Measurements from ENCODE around the gene KCNN3.

KCNN3 gene

GRCh38 chr1:154747380-154747739, 122.7 kb downstream of the KCNN3 start:
- no peak for DNase-seq (ENCODE audit: extremely low spot score)

GRCh38 chr1:154746622-154747299, 123.3 kb downstream of the KCNN3 start:
- POLR2A ChIA-PET = no interaction called here
- DNase-seq (ENCODE audit: extremely low spot score) = no peak
- CTCF ChIA-PET = interaction anchor here (1.0 to 1.6 kb wide), 2 partner anchors 168 to 187 kb away, joined by 3 to 6 read pairs; no protein-coding TSS in a partner anchor
- no peak for TF ChIP-seq CTCF (IDR thresholded peaks at IDR 0.05; ENCODE audit: control extremely low read depth, extremely low read depth, low read depth, missing control alignments)

More at GRCh38 chr1:154747380-154747739, 122.7 kb downstream of the KCNN3 start:
- CTCF ChIA-PET = interaction anchor here (1.5 to 1.8 kb wide), 3 partner anchors 11 to 188 kb away, joined by 4 to 12 read pairs (median 6); no protein-coding TSS in a partner anchor
- POLR2A ChIA-PET = interaction anchor here (1.0 kb wide), 1 partner anchor 27 kb away, joined by 3 read pairs; no protein-coding TSS in a partner anchor
- no peak for TF ChIP-seq CTCF (IDR thresholded peaks at IDR 0.05; ENCODE audit: control extremely low read depth, extremely low read depth, low read depth, missing control alignments)

- no peak for DNase-seq (ENCODE audit: extremely low spot score)
- CTCF ChIA-PET = interaction anchor here (1.0 to 1.3 kb wide), 2 partner anchors 167 to 411 kb away, joined by 3 read pairs; no protein-coding TSS in a partner anchor
- TF ChIP-seq CTCF (IDR thresholded peaks at IDR 0.05; ENCODE audit: control extremely low read depth, extremely low read depth, low read depth, missing control alignments) = no peak
- POLR2A ChIA-PET = no interaction called here
These were observed 124.2 kb downstream of the KCNN3 start for GRCh38 chr1:154745750-154746425.

- ChIA-PET POLR2A (no interaction called here), CTCF (interaction anchor here (1.3 to 1.7 kb wide), 2 partner anchors 15 to 411 kb away, joined by 3 to 7 read pairs; no protein-coding TSS in a partner anchor)
- no peak for TF ChIP-seq CTCF (IDR thresholded peaks at IDR 0.05; ENCODE audit: control extremely low read depth, extremely low read depth, low read depth, missing control alignments)
- no peak for DNase-seq (ENCODE audit: extremely low spot score)
These were observed 124.8 kb downstream of the KCNN3 start for GRCh38 chr1:154745286-154745731.

- POLR2A ChIA-PET = no interaction called here
- DNase-seq (ENCODE audit: extremely low spot score) = no peak
- TF ChIP-seq CTCF (IDR thresholded peaks at IDR 0.05; ENCODE audit: control extremely low read depth, extremely low read depth, low read depth, missing control alignments) = no peak
- CTCF ChIA-PET = interaction anchor here (1.2 to 1.7 kb wide), 5 partner anchors 11 to 410 kb away, joined by 3 to 7 read pairs (median 4); no protein-coding TSS in a partner anchor
These were observed 125.6 kb downstream of the KCNN3 start for GRCh38 chr1:154744352-154745035.

- POLR2A ChIA-PET = no interaction called here
- DNase-seq (ENCODE audit: extremely low spot score) = no peak
- TF ChIP-seq CTCF (IDR thresholded peaks at IDR 0.05; ENCODE audit: control extremely low read depth, extremely low read depth, low read depth, missing control alignments) = no peak
- CTCF ChIA-PET = interaction anchor here (1.1 to 1.7 kb wide), 6 partner anchors 10 to 348 kb away, joined by 3 to 7 read pairs (median 4); no protein-coding TSS in a partner anchor
These were observed 126.5 kb downstream of the KCNN3 start for GRCh38 chr1:154743526-154744036.
